SK-N-MC (cell line): ENCODE measurements around the gene TBCC.

Experiments
- DNase-seq: peaks from one replicate; pipeline ENCODE4 v3.0.0-alpha.2; 2011; ENCODE audit warnings: low read depth, low spot score
- H3K27ac ChIP-seq: fragments of 200-600 bp; sonication (generic); 2 replicates; pipeline ENCODE4 v1.5.1; 2016; ENCODE audit warnings: mixed run types
- H3K36me3 ChIP-seq: fragments of 200-600 bp; sonication (generic); 2 replicates; pipeline ENCODE4 v1.6.1; 2017; ENCODE audit warnings: antibody characterized with exemption, low read length, mixed read lengths; ENCODE audit not compliant: insufficient read depth
- H3K4me3 ChIP-seq: fragments of 200-600 bp; sonication (generic); 2 replicates; pipeline ENCODE4 v1.5.1; 2016
- H3K9ac ChIP-seq: fragments of 200-600 bp; sonication (generic); 2 replicates; pipeline ENCODE4 v1.8.0; 2017; ENCODE audit warnings: mixed run types, mixed read lengths; ENCODE audit not compliant: insufficient read length
- H3K9me3 ChIP-seq: fragments of 200-600 bp; sonication (generic); 2 replicates; pipeline ENCODE4 v1.6.1; 2017; ENCODE audit warnings: low read depth, mild to moderate bottlenecking, antibody characterized with exemption, low read length, moderate library complexity, mixed read lengths
- EZH2 ChIP-seq: fragments of 200-600 bp; sonication (generic); IDR thresholded peaks from one replicate; pipeline ENCODE4 v1.6.1; 2017; ENCODE audit warnings: antibody characterized with exemption
- FOXP2 ChIP-seq: optimal IDR thresholded peaks from 2 replicates; pipeline ENCODE3; 2011; ENCODE audit warnings: mild to moderate bottlenecking, moderate library complexity; ENCODE audit not compliant: insufficient read depth; ENCODE audit errors: extremely low read length, control extremely low read depth
- POLR2AphosphoS5 ChIP-seq: IDR thresholded peaks from 2 replicates; pipeline ENCODE4 v1.6.1; 2012; ENCODE audit warnings: mild to moderate bottlenecking, low read depth, low read length, borderline replicate concordance

The TBCC gene

DNA sequence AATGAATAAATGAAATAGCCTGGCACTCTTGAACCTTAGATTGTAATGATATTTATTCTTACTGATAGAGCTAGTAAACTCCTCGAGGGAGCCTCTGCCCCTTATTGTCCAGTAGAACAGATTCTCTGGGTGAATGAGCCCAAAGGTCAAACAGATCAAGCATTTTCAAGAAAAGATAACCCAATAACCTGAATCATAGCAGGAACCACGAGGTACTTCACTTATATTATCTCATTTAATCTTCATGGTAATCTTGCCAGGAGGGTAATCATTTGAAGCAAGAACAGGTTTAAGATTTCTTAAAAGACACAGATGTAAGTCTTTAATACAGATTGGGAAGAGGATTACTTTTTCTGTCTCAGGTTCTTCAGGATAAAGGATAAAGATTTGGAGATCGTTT, 17.0 kb upstream of the TBCC start:
- H3K9me3 ChIP-seq = no peaks in the 10 kb centered on the region
- no peaks in the 10 kb centered on the region for H3K36me3 ChIP-seq
- H3K27ac ChIP-seq = no peak overlapping the region
- H3K4me3 ChIP-seq = no peak overlapping the region
- no peak for TF ChIP-seq EZH2
- TF ChIP-seq FOXP2 = no peak
- TF ChIP-seq POLR2AphosphoS5 = no peak
- no peak overlapping the region for H3K9ac ChIP-seq
- no peak for DNase-seq

DNA sequence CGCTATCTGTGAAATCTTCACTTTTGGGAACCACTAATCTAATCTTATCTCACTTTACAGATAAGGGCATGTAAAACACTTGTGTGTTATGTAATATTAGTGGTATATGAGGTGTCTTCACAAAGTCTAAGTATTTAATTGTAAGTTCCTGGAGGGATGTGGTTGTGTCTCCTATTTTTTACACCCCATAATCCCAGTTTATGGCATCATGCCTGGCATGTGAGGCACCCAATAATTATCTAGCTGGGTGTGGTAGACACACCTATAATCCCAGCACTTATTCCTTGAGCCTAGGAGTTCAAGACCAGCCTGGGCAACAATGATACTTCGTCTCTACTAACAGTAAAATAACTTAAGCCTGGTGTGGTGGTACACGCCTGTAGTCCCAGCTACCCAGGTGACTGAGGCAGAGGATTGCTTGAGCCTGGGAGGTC, 16.5 kb upstream of the TBCC start:
- H3K9me3 ChIP-seq = no peaks in the 10 kb centered on the region
- TF ChIP-seq POLR2AphosphoS5 (no peak), EZH2 (no peak), FOXP2 (no peak)
- DNase-seq = no peak

DNA sequence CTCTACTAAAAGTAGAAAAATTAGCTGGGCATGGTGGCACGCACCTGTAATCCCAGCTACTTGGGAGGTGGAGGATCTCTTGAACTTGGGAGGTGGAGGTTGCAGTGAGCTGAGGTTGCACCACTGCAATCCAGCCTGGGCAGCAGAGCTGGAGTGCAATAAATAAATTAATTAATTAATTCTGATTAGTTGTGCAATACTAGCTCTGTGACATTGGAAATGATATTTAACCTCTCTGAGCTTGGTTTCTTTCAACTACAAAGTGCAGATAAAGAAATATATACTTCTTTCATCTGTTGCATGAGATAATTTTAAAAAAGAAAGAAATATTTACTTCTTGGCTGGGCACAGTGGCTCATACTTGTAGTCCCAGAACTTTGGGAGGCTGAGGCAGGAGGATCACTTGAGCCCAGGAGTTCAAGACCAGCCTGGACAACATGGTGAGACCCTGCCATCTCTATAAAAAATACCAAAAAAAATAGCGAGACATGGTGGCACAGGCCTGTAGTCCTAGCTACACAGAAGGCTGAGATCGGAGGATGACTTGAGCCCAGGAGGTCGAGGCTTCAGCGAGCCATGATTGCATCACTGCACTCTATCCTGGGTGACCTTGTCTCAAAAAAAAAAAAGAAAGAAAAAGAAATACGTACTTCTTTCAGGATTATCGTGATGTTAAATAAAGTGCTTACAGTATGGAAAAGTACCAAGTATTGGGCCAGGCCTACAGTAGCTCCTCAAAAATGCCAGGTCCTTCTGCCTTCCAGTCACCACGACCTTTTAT, 15.6 kb upstream of the TBCC start:
- Histone ChIP-seq H3K4me3 (no peak overlapping the region), H3K27ac (no peak overlapping the region; the same call in 1 of the 2 replicates), H3K36me3 (no peaks in the 10 kb centered on the region), H3K9me3 (no peaks in the 10 kb centered on the region), H3K9ac (no peak overlapping the region)
- DNase-seq = no peak
- TF ChIP-seq POLR2AphosphoS5 (no peak), EZH2 (no peak), FOXP2 (no peak)

More for the DNA sequence above, 16.5 kb upstream of the TBCC start:
- Histone ChIP-seq H3K9ac (no peak overlapping the region), H3K4me3 (no peak overlapping the region), H3K36me3 (no peaks in the 10 kb centered on the region), H3K27ac (no peak overlapping the region)

DNA sequence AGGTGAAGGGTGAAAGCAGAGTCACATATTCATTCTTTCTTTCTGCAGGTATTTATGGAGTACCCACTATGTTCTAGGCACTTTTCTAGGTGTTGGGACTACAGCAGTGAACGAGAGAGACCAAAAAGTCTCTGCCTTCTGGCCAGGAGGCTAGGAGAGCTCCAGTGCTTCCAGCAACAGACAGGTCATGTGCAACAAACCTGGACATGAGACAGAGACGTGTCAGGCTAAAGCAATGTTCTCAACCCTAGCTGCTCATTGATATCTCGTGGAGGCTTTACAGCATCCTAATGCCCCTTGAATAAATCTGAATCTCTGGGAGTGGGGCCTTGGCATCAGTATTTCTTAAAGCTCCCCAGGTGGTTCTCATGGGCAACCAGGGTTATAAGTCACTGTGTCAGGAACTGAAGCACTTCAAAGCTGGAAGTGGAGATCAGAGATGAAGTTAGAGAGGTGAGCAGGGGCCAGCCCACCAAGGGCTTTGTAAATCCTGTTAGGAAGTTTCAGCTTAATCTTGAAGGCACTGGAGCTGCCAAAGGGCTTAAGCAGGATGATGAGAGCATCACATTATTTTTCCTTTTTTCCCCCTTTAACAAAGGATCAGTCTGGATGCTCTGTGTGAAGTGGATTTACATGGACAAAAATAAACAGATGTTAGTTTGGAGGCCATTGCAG, 13.0 kb upstream of the TBCC start:
- H3K27ac ChIP-seq = no peak overlapping the region
- no peaks in the 10 kb centered on the region for H3K36me3 ChIP-seq
- no peak overlapping the region for H3K4me3 ChIP-seq
- H3K9me3 ChIP-seq = no peaks in the 10 kb centered on the region
- DNase-seq = no peak
- TF ChIP-seq EZH2 (no peak), FOXP2 (no peak), POLR2AphosphoS5 (no peak)
- H3K9ac ChIP-seq = no peak overlapping the region

DNA sequence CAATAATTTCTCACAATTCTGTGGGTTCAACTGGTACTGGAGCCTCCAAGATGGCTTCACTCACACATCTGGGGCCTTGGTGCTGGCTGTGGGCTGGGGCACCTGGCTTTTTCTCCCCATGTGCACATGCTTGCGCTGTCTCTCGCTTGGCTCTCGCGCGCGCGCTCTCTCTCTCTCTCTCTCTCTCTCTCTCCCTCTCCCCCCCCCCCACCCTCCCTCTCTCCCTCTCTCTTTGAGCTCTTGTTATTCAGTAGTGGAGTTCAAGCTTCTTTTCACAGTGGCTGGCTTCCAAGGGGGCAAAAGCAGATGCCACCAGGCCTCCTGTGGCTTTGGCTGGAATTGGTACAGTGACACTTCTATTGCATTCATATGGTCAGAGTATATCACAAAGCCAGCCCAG, 10.8 kb upstream of the TBCC start:
- no peak for DNase-seq

DNA sequence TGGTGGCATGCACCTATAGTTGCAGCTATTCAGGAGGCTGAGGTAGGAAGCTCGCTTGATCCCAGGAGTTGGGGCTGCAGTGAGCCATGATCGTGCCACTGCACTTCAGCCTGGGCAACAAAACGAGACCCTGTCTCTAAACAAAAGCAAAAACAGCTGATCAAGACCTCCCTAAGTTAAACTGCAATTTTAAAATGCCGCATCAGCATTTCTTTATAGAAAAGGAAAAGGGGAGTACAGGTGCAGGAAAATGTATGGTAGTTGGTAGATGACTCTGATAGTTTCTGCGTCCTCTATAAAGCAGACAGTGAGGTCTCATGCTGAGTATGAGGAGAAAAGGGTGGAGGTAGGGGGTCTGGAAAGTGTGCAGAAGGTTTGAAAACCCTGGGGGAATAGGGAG, 8.9 kb upstream of the TBCC start:
- Histone ChIP-seq H3K36me3 (no peaks in the 10 kb centered on the region), H3K9ac (no peak overlapping the region), H3K4me3 (no peak overlapping the region), H3K9me3 (no peaks in the 10 kb centered on the region), H3K27ac (no peak overlapping the region)
- no peak for DNase-seq
- no peak for TF ChIP-seq POLR2AphosphoS5
- TF ChIP-seq FOXP2 = no peak
- no peak for TF ChIP-seq EZH2

More for the DNA sequence above, 10.8 kb upstream of the TBCC start:
- H3K36me3 ChIP-seq = no peaks in the 10 kb centered on the region
- no peak overlapping the region for H3K27ac ChIP-seq
- TF ChIP-seq FOXP2 (no peak), POLR2AphosphoS5 (no peak), EZH2 (no peak)
- H3K9me3 ChIP-seq = no peaks in the 10 kb centered on the region
- no peak overlapping the region for H3K4me3 ChIP-seq
- no peak overlapping the region for H3K9ac ChIP-seq

DNA sequence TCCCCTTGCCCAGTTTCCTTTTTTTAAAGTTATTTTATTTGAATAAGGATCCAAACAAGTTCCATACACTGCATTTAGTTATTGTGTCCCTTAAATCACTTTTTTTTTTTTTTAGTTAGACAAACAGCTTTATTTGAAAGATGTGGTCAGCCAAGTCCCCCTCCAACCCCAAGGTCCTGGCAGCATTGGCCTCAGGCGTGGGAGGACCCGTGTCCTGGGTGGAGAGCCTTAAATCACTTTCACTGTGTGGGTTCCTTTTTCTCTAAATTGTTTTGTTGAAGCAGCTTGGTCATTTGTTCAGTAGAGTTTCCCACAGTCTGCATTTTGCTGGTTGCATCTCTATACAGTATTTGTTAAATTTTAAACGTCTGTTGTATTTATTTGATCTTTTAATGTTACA, 5.2 kb upstream of the TBCC start:
- Histone ChIP-seq H3K9ac (no peak overlapping the region), H3K27ac (no peak overlapping the region), H3K4me3 (no peak overlapping the region), H3K36me3 (no peaks in the 10 kb centered on the region), H3K9me3 (no peaks in the 10 kb centered on the region)
- no peak for TF ChIP-seq EZH2
- no peak for TF ChIP-seq FOXP2
- TF ChIP-seq POLR2AphosphoS5 = no peak
- no peak for DNase-seq

DNA sequence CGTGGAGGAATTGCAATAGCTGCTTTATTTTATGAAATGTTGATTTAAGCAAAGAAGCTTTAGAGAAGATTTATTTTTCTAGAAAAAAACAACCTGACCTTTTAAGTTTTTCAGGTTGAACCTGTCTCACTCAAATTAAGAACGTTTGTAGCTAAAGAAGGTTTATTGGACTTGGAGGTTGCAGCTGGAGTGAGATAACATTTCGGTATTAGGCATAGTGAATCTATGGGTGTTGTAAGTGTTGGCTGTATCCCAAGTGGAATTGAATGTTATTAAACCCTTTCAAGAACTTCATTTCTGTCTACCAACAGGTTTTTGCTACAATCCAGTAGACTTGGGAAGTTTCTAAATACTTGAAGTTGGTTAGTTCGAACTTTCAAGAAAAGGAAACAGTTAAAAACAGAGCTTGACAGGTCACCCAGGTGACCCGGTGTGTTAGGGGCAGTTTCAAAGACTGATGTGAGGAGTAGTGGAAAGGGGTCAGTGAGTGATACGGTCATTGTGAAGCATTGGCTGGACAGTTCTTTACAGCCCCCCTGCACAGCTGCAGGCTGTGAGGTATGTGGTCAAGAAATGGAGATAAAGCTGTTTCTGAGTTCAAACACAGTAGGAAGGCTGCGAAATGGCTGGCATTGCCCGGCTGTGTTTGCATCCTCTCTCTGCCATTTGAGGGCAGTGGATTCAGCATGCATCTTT, 2.4 kb upstream of the TBCC start:
- no peak for TF ChIP-seq FOXP2
- no peak for TF ChIP-seq POLR2AphosphoS5
- no peak for TF ChIP-seq EZH2
- Histone ChIP-seq H3K4me3 (no peak overlapping the region), H3K27ac (no peak overlapping the region), H3K9me3 (no peaks in the 10 kb centered on the region), H3K9ac (no peak overlapping the region), H3K36me3 (no peaks in the 10 kb centered on the region)
- DNase-seq = no peak
